ENCODE results near the gene EFNA2. TPM values are rescaled to one million over a fixed set of nuclear protein-coding genes. Genes with fewer than 3 reads are reported as not detected.
"Not testable (repeated sequence)": the region's sequence is repeated elsewhere in the genome, so short reads cannot be mapped to it uniquely, and the experiment has no call there.

Gene EFNA2
- total RNA-seq, 2 donors from 2014 or later = not detected

DNA sequence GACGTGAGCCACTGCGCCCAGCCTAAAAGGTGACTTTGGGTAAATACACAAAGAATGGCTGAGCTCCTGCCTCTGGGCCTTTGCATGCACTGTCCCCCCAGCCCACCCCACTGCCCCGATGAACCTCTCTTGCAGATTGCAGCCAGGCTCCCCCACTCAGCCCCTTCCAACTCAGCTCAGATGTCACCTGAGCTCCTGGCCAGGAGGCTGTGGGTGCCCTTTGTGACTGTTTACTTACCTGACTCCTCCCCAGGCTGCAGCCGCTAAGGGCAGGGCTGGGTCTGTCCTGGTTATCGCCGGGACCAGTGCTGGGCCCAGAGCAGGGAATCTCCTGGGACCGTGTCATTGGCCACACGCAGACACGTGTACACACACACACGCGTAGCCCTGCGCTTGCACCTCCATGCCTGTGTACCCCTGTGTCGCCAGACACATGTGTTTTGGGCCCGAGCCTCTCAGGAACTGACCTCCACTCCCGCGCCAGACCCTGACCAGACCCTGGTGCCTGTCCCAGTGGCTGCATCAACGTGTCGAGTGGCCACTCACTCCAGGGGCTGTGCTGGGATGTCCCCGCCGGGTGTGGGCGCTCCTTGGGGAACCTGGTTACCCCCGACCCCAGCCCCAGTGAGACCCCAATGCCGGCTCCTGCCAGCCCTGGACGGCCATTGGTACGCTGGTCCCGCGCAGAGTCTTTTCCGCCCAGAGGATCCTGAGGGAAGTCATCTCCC is 18.7 kb downstream of the EFNA2 start:
- intact Hi-C loops (cut with DNase I) = no loop called here
- DNase-seq (ENCODE audit: low spot score) = no peak

DNA sequence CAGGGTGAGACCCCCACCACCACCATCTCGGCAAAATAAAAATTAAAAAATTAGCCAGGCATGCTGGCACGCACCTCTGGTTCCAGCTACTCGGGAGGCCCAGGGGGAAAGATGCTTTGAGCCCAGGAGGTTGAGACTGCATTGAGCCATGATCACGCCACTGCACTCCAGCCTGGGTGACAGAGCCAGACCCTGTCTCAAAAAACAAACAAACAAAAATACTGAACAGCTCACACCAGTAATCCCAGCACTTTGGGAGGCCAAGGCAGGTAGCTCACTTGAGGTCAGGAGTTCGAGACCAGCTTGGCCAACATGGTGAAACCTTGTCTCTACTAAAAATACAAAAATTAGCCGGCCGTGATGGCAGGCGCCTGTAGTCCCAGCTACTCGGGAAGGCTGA is 19.7 kb downstream of the EFNA2 start:
- intact Hi-C loops (cut with DNase I); DNase-seq (ENCODE audit: low spot score): not testable (repeated sequence)

DNA sequence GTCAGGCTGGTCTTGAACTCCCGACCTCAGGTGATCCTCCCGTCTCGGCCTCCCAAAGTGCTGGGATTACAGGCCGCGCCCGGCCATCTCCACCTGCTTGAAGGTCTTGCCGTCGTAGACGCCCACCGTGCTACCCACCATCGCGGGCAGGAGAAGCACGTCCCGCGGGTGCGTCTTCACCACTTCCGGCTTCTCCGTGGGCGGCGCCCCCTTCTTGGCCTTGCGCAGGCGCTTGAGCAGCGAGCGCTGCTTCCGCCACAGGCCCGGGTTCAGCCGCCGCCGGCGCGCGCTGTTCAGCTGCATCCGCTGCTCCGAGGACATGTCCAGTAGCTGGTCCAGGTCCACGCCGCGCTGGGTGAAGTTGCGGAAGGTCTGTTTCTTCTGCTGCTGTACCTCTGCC is 21.6 kb downstream of the EFNA2 start:
- no peak for DNase-seq (ENCODE audit: low spot score)
- intact Hi-C loops (cut with DNase I) = no loop called here

DNA sequence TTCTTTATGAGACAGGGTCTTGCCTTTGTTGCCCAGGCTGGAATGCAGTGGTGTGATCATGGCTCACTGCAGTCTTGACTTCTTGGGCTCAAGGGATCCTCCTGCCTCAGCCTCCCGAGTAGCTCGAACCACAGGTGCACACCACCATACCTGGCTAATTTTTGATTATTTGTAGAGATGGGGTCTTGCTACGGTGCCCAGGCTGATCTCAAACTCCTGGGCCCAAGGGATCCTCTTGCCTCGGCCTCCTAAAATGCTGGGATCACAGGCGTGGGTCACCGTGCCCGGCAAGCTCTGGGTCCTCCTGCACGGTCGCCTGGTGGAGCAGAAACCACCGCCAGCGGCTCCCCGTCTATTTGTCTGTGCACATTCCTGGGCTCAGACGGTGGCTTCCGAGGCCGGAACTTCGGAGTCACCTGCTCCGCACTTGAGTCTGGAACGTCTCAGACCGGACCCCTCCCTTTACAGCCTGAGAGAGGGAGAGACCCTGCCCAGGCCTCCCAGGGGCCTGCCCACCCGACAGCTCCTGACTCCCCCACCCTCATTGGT is 22.2 kb downstream of the EFNA2 start:
- DNase-seq (ENCODE audit: low spot score) = no peak
- intact Hi-C loops (cut with DNase I) = no loop called here

DNA sequence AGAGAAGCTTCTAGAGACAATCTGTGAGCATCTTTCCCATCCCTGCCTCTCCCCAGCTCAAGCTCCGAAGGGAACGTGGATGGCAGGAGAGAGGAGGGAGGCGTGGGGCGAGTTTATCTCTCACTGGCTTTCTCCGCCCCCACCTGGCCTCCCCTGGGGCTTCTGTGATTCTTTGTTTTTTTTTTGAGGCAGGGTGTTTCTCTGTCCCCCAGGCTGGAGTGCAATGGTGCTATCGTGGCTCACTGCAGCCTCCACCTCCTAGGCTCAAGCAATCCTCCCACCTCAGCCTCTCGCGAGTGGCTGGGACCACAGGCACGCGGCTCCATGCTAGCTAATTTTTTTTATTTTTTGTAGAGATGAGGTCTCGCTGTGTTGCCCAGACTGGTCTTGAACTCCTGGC is 23.0 kb downstream of the EFNA2 start:
- intact Hi-C loops (cut with DNase I) = no loop called here

DNA sequence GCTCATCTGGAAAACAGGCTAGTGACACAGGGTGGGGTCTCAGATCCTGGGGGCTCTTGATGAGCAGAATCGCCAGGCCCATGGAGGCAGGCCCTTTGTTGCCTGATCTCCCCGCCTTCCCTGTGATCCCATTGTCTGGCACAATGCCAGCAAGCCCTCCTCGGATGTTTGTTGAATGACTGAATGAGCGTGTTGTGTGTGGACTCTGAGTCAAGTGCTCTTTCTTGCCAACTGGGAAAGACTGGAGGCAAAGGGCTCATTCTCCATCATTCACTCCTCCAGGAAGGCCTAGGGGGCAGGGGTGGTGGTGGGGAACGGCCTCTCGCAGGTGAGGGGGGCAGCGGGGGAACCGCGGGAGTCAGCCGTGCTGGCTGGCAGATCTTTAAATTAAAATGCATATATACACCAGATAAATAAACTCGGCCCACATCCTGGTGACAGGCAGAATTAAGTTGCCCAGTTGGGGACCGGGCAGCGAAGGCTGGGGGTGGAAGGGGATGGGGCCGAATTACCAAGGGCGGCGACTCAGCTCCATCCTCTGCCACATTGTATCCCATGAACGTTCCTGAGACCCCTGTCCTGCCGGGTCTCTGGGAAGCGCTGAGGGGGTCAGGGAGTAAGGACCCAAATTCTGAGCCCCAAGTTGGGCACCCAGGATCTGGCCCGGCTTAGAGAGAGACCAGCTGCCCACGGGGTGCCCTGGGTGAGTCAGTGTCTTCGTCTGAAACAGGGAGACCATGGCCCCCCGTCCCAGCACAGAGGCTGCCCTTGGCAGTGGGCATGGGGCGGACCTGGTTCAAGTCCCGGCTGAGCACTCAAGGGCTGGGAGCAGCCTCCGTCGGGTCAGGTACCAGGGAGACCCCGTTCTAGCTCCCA is 24.5 kb downstream of the EFNA2 start:
- intact Hi-C loops (cut with DNase I) = no loop called here
- DNase-seq (ENCODE audit: low spot score) = no peak

More for the DNA sequence above, 23.0 kb downstream of the EFNA2 start:
- no peak for DNase-seq (ENCODE audit: low spot score)

DNA sequence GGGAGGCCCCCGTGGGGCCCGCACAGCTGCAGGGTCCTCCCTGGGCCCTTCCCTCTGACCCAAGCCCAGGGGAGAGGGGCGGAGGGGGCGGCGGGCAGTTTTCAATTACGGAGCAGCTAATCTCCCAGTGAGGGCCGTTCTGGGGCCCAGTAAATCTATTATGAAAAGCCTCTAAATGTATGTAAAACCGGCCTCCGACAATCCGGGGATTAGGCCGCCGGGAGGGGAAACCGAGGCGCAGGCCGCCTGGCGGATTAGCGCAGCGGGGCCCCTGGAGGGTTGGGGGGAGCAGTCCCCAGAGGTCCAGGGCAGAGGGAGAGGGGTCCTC is 25.1 kb downstream of the EFNA2 start:
- no peak for DNase-seq (ENCODE audit: low spot score)
- intact Hi-C loops (cut with DNase I) = no loop called here

DNA sequence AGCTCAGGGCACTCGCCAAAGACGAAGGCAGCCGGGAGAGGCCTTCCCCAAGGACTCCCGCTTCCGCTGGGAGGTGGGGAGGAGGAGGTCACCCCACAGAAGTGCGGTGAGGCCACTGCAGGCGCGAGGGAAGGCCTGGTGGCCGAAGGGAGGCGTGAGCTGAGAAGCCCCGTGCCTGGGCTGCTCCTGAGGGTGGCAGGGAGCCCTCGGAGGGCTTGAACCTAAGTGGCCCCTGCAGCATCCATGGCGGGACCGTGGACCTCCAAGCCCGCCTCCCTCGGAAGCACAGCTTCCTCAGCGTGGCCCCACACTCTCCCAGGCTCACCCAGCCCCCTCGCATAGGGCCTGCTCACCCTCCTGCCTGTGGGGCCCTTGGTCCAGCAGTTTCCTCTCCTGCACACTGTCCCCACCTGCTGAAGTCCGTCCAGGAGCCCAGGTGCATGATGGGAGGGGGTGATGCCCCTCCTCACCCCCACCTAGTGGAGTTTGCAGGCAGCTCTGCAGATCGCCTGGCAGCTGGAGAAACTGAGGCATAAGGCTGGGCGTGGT is 25.9 kb downstream of the EFNA2 start:
- DNase-seq (ENCODE audit: low spot score) = no peak
- intact Hi-C loops (cut with DNase I) = no loop called here

DNA sequence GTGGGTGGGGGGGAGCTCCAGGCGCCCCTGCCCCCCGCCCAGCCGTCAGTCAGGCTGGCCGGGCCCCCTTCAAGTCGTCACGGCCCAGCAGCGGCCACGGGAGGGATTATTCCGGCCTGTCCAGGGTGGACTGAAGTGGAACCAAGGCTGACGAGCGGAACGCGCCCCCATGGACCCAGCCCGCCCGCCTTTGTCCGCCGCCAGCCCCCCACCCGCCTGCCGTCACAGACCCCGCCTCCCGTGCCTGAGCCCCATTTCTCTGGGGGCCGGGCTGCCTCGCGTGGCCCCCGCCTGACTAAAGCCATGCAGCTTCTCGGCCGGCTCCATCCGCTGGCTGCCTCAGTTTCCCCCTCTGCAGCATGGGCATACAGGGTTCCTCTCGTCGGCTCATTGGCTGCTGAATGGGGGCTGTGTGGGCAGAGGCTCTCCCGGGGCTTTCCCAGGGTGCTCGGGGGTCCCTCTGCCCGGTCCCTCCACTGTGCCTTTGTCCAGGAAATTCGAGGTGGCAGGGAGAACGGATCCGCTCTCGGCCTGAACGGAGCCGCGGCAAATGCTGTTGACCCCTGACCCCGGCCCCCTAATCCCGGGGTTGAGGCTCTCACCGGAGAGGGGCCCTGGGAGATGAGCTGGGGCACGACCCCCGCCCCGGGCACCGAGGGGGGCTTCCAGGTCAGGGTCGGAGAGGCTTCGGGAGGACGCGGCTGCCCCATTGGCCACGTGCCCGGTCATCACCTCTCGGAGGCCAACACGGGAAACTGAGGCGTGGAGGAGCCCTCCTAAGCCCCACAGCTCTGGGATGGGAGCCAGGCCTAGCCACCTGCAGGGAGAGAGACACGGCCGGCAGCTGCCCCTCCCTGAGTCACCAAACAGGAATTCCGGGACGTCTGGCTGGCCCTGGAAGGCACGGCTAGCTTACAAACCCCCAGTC is 27.4 kb downstream of the EFNA2 start:
- no peak for DNase-seq (ENCODE audit: low spot score)

DNA sequence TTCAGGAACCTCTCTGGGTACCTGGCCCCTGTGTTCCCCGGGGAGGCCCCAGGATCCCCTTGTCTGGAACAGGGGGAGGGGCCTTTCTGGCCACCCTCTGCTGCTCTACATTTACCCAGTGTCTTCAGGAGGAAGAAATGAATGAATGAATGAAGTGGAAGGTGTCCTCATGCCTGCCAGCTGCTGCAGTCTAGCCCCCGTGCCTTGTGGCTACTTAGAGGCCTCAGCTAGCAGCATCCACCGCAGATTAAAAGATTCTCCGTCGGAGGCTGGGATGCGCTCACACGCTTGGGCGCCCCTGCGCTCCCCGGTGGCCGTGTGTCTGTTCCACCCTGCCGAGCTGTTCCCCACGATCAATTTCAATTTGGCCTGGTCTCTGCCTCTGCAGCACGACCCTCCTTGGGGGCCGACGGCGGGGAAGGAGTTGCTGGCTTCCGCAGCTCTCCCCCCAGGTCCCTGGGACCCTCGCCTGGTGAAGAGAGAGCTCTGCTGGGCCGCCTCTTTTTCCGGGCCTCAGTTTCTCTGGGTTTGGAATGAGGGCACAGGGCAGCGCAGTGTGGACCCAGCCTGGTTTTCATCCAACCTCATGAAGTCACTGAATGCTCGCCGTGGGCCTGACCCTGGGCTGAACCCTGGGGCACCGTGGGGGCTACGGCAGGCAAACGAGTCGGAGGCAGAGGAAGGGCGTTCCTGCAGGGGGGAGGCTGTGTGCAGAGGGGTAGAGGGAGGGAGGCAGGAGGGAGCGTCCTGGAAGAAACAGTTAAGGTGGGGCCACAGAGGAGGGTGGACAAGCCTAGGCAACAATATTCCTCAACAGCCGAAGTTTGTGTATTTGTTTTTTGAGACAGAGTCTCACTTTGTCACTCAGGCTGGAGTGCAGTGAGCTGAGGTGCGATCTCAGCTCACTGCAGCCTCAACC is 28.3 kb downstream of the EFNA2 start:
- no peak for DNase-seq (ENCODE audit: low spot score)
- intact Hi-C loops (cut with DNase I) = no loop called here

More for the DNA sequence above, 27.4 kb downstream of the EFNA2 start:
- intact Hi-C loops (cut with DNase I) = no loop called here

DNA sequence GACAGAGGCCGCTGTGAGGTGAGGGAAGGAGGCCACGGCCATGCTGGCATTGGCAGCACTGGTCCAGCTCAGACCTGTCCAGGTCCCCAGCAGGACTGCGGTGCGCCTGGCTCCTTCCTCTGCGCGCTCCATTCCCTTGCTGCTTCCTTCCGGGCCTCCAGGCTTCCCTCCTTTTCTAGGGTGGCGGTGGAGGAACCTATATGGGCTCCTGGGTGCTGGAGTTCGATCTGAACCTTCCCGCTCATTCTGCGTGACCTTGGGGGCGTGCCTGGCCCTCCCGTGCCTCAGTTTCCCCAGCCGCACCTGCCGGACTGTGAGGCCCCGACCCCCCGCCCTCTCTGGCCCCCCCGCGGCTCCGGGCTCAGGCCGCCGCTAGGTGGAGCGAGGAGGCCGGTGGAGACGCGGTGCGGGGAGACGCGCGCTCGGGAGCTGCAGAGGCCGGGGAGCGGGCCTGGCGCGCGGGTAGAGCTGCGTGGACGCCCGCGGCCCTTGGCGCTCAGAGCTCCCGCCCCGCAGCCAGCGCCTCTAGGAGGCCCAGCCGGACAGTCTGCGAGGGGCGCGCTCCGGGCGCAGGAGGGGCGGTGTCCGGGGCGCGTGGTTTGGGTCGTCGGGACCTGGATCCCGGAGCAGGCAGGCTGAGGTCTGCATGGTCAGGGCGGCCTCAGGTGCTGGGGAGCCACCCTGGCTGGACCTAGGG is 29.9 kb downstream of the EFNA2 start:
- intact Hi-C loops (cut with DNase I) = no loop called here
- no peak for DNase-seq (ENCODE audit: low spot score)

DNA sequence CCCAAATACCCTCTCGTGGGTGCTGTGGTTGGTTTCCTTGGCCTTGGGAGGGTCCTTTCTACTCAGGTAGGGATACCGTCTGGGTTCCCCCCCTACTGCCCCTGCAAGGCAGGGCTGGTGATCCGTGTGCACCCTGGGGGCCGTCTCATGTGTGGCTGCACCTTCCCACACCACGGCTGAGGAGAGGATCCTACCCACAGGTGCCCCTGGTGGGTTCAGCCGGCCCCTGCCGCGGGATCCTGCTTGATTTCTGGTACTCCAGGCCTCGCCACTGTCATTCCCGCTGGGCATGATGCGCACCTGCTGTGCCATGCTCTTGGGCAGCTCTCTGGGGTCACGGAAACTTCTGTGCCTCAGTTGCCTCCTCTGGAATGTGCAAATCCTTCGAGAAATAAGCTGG is 30.8 kb downstream of the EFNA2 start:
- no peak for DNase-seq (ENCODE audit: low spot score)
- intact Hi-C loops (cut with DNase I) = no loop called here

DNA sequence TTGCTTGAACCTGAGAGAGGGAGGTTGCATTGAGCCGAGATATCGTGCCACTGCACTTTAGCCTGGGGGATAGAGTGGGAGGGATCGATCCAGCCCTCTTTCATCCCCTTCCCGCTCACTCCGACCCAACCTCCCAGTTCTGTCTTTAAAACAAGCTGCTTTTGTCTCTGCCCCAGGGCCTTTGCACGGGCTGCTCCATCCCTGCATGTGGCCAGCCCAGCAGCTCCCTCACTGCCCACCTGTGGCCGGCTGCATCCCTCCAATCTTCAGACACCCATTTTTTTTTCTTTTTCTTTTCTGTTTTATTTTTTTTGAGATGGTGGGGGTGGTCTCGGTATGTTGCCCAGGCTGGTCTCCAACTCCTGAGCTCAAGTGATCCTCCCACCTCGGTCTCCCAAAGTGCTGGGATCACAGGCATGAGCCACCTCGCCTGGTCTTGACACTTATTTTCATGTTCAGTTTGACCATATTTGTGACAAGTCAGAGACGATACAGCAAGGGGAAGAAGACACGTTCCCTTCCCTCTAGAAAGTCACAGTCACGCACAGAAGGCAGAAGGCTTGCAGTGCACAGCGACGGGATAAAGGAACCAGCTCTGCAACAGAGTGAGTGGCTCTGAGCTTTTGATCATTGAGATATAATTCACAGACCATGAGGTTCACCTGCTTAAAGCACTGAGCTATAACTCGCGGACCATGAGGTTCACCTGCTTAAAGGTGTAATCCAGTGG is 31.8 kb downstream of the EFNA2 start:
- intact Hi-C loops (cut with DNase I) = no loop called here
- DNase-seq (ENCODE audit: low spot score) = no peak

DNA sequence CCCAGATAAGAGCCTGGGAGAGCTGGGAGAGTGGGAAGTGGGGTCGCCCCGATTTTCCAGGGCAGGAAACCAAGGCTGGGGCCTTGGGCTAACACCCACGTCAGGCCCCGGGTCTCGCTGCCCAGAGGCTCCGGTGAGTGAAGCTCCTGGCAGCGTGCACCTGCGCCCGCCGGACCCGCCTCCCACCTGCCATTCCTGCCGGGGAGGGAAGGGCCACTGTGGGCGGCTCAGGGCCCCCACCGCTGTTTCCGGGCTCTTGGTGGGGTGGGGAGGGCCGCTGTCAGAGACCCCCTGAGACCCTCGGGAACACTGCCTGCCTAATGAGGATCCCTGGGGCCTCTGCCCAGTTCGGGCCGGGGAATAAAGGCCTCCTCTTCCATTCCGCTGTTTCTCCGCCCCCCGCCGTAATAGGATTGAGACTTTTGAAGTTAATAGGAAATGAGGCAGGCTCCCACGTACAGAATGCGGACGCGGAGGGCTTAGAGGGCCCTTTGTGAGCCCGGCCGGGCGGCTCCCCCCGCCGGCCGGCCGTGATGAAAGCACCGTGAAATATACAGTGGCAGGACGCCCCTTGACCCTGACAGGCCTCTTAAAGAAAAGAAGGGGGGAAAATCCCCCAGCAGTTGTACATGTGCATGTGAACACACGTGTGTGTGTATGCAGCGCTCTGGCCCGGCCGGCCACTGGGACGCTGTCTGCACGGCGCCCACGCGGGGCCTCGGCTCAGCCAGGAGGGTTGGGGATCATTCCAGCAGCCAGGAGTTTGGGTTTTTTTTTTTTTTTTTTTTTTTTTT is 33.2 kb downstream of the EFNA2 start:
- DNase-seq (ENCODE audit: low spot score) = no peak
- intact Hi-C loops (cut with DNase I) = no loop called here

DNA sequence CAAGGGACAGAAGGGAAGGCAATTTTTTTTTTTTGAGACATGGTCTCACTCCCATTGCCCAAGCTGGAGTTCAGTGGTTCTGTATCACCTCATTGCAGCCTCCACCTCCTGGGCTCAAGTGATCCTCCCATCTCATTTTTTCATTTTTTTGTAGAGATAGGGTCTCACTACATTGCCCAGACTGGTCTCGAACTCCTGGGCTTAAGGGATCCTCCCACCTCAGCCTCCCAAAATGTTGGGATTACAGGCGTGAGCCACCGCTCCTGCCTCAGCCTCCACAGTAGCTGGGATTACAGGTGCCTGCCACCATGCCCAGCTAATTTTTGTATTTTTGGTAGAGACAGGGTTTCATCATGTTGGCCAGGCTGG is 34.6 kb downstream of the EFNA2 start:
- intact Hi-C loops (cut with DNase I) = not testable (repeated sequence)

DNA sequence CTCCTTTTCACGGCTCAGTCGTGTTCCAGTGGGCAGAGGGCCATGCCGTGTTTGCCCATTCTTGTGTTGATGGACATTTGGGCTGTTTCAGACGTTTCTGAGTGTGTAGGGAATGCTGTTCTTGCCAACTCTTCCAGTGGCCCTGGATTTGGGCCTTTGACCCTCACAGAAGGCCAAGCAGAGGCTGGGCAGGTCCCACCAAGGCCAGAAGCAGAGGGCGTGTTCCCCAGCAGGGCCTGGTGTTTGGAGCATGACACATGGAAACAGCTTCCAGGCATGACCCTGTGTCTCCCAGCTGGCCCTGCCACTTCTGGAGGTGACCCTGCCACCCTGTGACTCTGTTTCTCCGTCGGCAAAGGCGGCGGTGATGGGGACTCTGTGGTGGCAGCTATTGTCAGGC is 35.9 kb downstream of the EFNA2 start:
- intact Hi-C loops (cut with DNase I) = no loop called here
- no peak for DNase-seq (ENCODE audit: low spot score)

More for the DNA sequence above, 34.6 kb downstream of the EFNA2 start:
- DNase-seq (ENCODE audit: low spot score) = not testable (repeated sequence)
